Adrenal gland (tissue), 5 donors: ENCODE measurements around the gene FAM227B.

Source experiments
- CTCF ChIP-seq, 6 experiments: fragments of 450-650 bp in 4 of 6; fragments of 200-600 bp in 2 of 6; sonication (generic) in 1 of 6; IDR thresholded peaks; 1 replicate in 5 of 6; 2 replicates in 1 of 6; pipeline versions ENCODE4 v1.5.1 to v1.8.0; 2016 to 2021; ENCODE audit warnings: antibody characterized with exemption in 6 of 6, mild to moderate bottlenecking in 2 of 6, moderate library complexity in 1 of 6
- POLR2A ChIP-seq, 2 donors: fragments of 450-650 bp; IDR thresholded peaks; one replicate each; pipeline ENCODE4 v1.6.1; 2017; ENCODE audit warnings: antibody characterized with exemption in 2 of 2, mild to moderate bottlenecking in 2 of 2, moderate library complexity in 1 of 2
- donor health status: DM: no; HTN: no; CAD: no.

DNA sequence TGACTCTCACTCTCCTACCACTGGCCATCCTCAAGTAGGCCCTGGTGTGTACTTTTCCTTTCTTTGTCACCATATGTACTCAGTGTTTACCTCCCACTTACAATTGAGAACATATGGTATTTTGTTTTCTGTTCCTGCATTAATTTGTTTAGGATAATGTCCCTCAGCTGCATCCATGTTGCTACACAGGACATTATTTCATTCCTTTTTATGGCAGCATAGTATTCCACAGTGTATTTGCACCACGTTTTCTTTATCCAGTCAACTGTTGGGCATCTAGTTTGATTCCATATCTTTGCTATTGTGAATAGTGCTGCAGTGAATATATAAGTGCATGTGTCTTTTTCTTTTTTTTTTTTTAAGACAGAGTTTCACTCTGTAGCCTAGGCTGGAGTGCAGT lies 324.4 kb downstream of the FAM227B start:
- no peak for TF ChIP-seq CTCF (IDR thresholded peaks at IDR 0.05)
- no peak for TF ChIP-seq POLR2A (IDR thresholded peaks at IDR 0.05)
